AG09309 (cell line): ENCODE measurements around the gene RERE.

Source experiments
- DNase-seq: peaks from one replicate; pipeline ENCODE4 v3.0.0-alpha.2; 2010; ENCODE audit warnings: low read depth
- H3K4me3 ChIP-seq: 2 replicates; pipeline ENCODE4 v1.5.1; 2011; ENCODE audit warnings: mild to moderate bottlenecking, low read depth, low read length, moderate library complexity; ENCODE audit not compliant: control insufficient read depth
- CTCF ChIP-seq: IDR thresholded peaks from 2 replicates; pipeline ENCODE4 v1.5.1; 2011; ENCODE audit warnings: mild to moderate bottlenecking, low read depth, low read length, inconsistent platforms; ENCODE audit not compliant: insufficient read depth, control insufficient read depth; ENCODE audit errors: missing control alignments

Gene RERE

GRCh38 chr1:8687538-8687937 lies 129.9 kb downstream of the RERE start:
- no peak for TF ChIP-seq CTCF

GRCh38 chr1:8687039-8687438 lies 130.4 kb downstream of the RERE start:
- DNase-seq: no peak
- H3K4me3 ChIP-seq: no peak overlapping the region
- no peak for TF ChIP-seq CTCF

More at GRCh38 chr1:8687538-8687937, 129.9 kb downstream of the RERE start:
- no peak overlapping the region for H3K4me3 ChIP-seq
- DNase-seq: no peak

- DNase-seq: no peak
- TF ChIP-seq CTCF: no peak
- H3K4me3 ChIP-seq: no peak overlapping the region
Observed at GRCh38 chr1:8685463-8685862, 132.0 kb downstream of the RERE start.

GRCh38 chr1:8684590-8684989 lies 132.8 kb downstream of the RERE start:
- DNase-seq: no peak
- no peak overlapping the region for H3K4me3 ChIP-seq
- TF ChIP-seq CTCF: no peak

- no peak overlapping the region for H3K4me3 ChIP-seq
- DNase-seq: no peak
- no peak for TF ChIP-seq CTCF
Observed at GRCh38 chr1:8682573-8682972, 134.9 kb downstream of the RERE start.

- no peak overlapping the region for H3K4me3 ChIP-seq
- no peak for TF ChIP-seq CTCF
- no peak for DNase-seq
Observed at GRCh38 chr1:8681911-8682310, 135.5 kb downstream of the RERE start.
